Mesenteric fat pad (tissue), 1 donor: ENCODE results near the gene SH3BP5L. TPM values are rescaled to one million over a fixed set of nuclear protein-coding genes. Genes with fewer than 3 reads are reported as not detected.

ENCODE experiments used
- DNase-seq: peaks from one replicate; pipeline ENCODE4 v3.0.0-alpha.2; 2020; ENCODE audit warnings: low spot score
- microRNA-seq: library from miRNA; unstranded; fragments of <30 nt; microRNA quantifications from one replicate; pipeline ENCODE4 v1.2.0, GENCODE V29; 2020; ENCODE audit warnings: borderline number of aligned reads
- total RNA-seq: library from RNA; stranded (reverse); fragmentation: NEBNext Ultra II Directional; extraction: Animal tissue kit (Norgen Biotek cat#: 25700); gene quantifications from one replicate; pipeline ENCODE4 v1.2.1, GENCODE V29; 2021
- donor health status: DM: yes; HTN: yes; CAD: no.

SH3BP5L gene
- total RNA-seq, 1 donor from 2014 or later, result 15.9 TPM

DNA sequence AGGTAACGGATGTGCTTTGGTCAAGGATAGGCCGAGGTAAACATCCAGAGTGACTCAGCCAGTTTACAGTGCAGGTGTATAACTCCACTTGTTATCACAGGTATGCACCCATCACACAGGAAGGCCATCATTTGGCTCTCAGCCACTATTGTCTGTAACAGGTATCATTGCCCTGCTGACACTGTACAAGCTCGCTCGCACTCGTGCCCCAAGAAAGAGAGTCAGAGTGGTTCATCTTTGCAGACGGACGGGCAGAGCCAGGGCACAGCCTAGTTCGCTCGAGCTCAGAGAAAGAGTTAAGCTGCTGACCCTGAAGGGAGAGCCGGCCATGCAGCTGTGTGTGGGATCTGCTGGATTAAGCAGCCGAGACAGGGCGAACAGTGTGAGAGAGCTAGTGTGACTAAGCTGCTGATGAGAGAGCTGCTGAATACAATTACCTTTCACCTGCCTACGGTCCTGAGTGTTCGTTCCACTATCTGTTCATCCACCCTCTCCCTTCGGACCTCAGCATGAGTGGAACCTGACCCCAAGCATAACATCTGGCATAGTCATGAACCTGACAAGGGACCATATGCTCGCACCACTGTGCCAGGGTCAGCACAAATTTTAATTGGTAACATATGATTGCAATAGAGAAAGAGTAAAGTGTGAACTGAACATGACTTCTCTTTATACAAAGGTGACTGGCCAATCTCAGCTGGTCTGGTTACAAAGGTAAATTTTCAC is 43.1 kb downstream of the SH3BP5L start:
- no peak for DNase-seq

DNA sequence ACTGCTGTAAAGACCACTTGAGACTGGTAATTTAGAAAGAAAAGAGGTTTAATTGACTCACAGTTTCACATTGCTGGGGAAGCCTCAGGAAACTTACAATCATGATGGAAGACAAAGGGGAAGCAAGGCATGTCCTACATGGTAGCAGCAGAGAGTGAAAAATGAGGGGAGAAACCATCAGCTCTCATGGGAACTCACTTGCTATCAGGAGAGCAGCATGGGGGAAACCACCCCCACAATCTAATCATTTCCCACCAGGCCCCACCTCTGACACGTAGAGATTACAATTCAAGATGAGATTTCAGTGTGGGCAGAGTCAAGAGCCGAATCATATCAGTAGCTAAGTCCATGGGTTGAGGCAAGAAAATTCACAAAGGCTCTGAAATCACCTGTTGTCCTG is 46.4 kb downstream of the SH3BP5L start:
- DNase-seq, result no peak

DNA sequence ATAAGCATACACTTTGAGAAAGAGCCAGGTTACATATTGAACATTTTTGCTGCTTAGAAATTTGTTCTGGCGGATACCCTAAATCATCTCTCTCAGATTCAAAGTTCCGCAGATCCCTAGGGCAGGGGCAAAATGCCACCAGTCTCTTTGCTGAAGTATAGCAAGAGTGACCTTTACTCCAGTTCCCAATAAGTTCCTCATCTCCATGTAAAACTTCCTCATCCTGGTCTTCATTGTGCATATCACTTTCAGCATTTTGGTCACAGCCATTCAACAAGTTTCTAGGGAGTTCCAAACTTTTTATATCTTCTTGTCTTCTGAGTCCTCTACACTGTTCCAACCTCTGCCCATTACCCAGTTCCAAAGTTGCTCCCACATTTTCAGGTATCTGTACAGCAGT is 46.8 kb downstream of the SH3BP5L start:
- no peak for DNase-seq

- no peak for DNase-seq
These were observed 48.7 kb downstream of the SH3BP5L start for GRCh38 chr1:248776991-248777390.

- DNase-seq, result no peak
These were observed 50.3 kb downstream of the SH3BP5L start for GRCh38 chr1:248775441-248775840.

Small RNA genes within 50 kb of the gene (microRNA-seq; reads per million reads assigned to microRNA genes)
- not detected for gene MIR3124

Other genes with a start within 250 kb of the SH3BP5L start
- not detected for gene OR2T10, start 228.2 kb downstream of the SH3BP5L start, total RNA-seq
- not detected for gene OR2T11, start 190.8 kb downstream of the SH3BP5L start, total RNA-seq
- not detected for gene OR2T35, start 180.6 kb downstream of the SH3BP5L start, total RNA-seq
- gene OR2T27, start 170.4 kb downstream of the SH3BP5L start, total RNA-seq, result not detected
- gene OR14I1, start 123.1 kb downstream of the SH3BP5L start, total RNA-seq, result not detected
- not detected for gene LYPD8, start 70.2 kb downstream of the SH3BP5L start, total RNA-seq
- gene ZNF672, start 12.3 kb upstream of the SH3BP5L start, total RNA-seq, result 18.6 TPM
- gene ZNF692, start 33.2 kb upstream of the SH3BP5L start, total RNA-seq, result 18.4 TPM
- 2.9 TPM for gene PGBD2, start 80.3 kb upstream of the SH3BP5L start, total RNA-seq